Stimulated activated CD8-positive, alpha-beta memory T cell treated with anti-CD3 and anti-CD28 coated beads, Interleukin-2, amount 100 ng/mL, for 48 hours (primary cell): Measurements from ENCODE around the gene PSRC1.

ENCODE experiments used
- DNase-seq, 2 donors: peaks; one replicate each; pipeline ENCODE4 v3.0.0-alpha.2; 2020; ENCODE audit warnings: low read depth in 2 of 2

The PSRC1 gene

GRCh38 chr1:109247401-109248365 is 35.3 kb downstream of the PSRC1 start:
- DNase-seq: no peak

GRCh38 chr1:109246141-109246551 is 36.8 kb downstream of the PSRC1 start:
- no peak for DNase-seq

GRCh38 chr1:109243860-109244552 is 38.9 kb downstream of the PSRC1 start:
- DNase-seq: no peak

DNA sequence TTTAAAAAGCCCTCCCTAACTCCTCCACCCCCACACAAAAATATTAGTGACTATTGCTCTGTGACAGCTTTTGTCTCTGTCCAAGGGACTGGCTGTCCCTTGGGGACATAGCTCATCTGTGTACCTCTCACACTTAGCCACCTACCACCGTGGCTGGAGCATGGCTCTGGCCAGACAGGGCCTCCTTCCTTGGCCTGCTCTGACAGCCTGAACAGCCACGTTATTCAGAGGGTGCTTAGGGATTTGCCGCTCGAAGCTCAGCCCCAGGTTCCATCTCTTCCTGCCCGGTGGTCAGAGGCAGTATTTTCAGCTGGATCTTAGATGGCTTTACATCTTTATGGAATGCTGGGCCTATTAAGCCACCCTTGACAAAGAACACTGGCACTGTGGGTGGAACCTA is 39.7 kb downstream of the PSRC1 start:
- no peak for DNase-seq

DNA sequence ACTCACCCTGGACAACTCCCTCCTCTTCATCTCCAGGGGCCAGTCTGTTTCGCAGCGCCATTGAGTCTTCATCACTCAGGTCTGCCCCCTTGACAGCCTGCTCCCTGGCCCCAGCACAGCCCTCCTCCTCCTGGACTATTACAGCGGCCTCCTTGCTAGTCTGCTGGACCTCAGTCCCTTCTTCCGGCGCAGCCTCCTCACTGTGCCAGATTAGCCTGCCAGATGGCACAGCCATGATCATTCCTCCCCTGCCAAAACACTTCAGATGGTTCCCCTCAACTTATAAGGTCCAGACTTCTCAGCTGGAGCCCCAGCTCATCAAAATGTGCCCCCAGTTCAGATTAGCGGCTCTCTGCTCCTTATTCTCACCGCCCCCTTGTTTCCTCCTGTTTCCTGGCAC is 40.6 kb downstream of the PSRC1 start:
- no peak for DNase-seq

- DNase-seq: no peak
Measured at GRCh38 chr1:109241841-109242345, 41.1 kb downstream of the PSRC1 start.

GRCh38 chr1:109241344-109241743 is 41.6 kb downstream of the PSRC1 start:
- no peak for DNase-seq

- DNase-seq: no peak
Measured at GRCh38 chr1:109240158-109241152, 42.5 kb downstream of the PSRC1 start.

DNA sequence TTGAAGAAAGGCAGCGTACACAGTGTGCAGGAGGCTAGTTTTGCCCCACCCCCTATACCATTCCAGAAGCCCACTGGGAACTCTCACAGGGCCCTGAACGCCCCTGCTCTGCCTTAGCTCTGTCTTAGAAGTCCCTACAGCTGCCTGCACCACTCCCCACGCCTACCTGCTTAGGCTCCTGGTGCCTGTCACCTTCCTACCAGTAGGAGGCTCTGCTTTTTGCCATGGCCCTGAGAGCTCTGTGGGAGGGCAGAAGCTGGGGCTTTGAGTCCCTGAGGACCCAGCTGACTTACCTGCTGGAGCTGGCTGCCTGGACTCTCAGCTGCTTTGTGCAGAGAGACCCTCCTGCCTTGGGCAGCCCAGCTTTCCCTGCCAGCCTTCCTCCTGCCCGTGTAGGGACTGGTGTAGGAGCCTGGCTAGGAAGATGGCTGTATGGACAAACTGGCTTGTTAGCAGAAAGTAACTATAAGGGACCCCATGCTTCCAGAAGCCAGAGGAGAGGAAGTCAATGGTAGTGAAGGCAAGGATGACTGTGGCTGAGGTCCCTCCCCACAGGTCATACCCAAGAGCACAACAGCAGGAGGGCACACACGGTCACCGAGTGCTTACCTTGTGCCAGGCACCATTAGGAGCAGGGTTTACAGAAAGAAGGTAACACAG is 43.4 kb downstream of the PSRC1 start:
- DNase-seq: no peak

- no peak for DNase-seq
Measured at GRCh38 chr1:109239047-109239408, 43.9 kb downstream of the PSRC1 start.

GRCh38 chr1:109238382-109238781 is 44.6 kb downstream of the PSRC1 start:
- no peak for DNase-seq

DNA sequence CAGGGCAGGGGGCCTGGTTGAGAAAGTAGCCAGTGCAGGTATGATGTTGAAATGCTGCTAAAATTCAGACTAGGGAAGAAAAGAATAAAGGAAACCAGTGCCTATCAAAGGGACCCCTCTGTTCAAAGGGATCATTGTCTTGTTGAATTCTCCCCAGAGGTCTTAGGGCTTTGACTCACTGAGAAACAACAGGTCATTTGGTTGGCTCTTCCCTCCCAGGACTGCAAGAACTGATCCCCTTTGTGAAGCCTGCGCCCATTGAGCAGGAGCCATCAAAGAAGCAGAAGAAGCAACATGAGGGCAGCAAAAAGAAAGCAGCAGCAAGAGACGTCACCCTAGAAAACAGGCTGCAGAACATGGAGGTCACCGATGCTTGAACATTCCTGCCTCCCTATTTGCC is 45.4 kb downstream of the PSRC1 start:
- DNase-seq: no peak

DNA sequence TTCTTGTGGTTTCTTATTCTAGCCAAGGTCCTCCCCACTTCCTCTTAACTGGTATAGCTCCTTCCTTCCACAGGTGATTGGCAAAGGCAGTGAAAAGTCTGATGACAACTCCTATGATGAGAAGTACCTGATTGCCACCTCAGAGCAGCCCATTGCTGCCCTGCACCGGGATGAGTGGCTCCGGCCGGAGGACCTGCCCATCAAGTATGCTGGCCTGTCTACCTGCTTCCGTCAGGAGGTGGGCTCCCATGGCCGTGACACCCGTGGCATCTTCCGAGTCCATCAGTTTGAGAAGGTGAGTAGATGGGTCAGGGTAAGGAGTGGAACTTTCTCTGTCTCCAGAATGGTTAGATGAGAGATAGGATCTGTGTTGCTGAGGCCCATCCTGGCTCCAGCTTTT is 47.8 kb downstream of the PSRC1 start:
- no peak for DNase-seq

- DNase-seq: no peak
Measured at GRCh38 chr1:109231066-109231465, 51.9 kb downstream of the PSRC1 start.
